ENCODE measurements around the gene SZT2.

The SZT2 gene

GRCh38 chr1:43423672-43424550 is 34.2 kb downstream of the SZT2 start:
- no peak for DNase-seq (ENCODE audit: low spot score)

DNA sequence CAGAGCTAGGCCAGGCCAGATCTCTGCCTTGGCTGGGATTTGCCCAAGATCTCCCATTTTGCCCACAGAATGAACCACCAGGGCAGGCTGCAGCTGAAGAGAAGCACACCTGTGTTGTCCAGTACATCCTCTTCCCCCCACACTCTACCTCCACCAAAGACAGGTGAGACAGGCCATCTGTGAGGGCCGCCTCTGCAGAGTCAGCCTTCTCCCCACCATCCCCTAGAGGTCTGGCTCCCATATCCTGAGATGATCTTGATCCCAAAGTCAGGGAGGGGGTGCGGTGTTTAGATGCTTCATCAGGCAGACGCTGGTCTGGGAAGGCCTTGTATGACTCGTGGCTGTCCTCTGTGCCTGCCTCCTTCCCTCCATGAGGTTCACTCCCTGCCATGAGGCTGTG is 35.3 kb downstream of the SZT2 start:
- no peak for DNase-seq (ENCODE audit: low spot score)

DNA sequence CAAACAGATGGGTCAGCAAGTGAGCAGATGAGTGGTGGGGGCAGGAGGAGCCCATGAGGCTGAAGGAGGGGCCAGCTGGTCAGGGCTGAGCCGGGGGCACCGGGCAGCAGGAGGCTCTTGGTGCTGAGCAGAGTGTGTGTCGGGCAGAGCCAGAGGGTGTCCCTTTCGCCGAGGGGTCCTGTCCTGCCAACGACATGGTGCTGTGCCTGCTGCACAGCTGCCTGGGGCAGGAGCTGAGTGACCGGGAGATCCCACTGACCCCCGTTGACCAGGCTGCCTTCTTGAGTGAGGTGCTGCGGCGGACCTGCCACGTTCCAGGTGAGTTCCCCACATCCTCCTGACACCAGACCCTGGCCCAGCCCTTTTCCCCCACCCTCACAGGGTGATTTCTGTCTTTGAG is 36.5 kb downstream of the SZT2 start:
- DNase-seq (ENCODE audit: low spot score), result no peak

- no peak for DNase-seq (ENCODE audit: low spot score)
Measured at GRCh38 chr1:43427524-43427923, 37.8 kb downstream of the SZT2 start.

GRCh38 chr1:43427941-43428340 is 38.2 kb downstream of the SZT2 start:
- no peak for DNase-seq (ENCODE audit: low spot score)

- DNase-seq (ENCODE audit: low spot score), result no peak
Measured at GRCh38 chr1:43430831-43431230, 41.1 kb downstream of the SZT2 start.

DNA sequence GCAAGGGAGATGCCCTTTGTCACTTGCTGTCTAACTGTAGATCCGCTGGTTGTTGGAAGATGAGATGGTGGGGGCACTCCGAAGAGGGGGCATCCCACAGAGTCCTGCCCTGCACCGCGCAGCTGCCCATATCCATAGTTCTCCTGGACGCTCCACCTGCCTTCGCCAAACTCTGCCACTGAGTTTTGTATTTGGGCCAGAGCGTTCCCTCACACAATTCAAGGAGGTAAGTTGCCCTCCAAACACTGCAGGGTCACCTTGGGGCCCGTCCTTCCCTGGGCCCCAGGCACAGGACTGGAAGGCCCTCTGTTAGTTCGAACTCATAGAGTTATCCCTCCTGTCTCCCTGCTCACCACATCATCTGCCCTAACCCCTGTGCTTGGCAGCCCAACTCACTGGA is 42.0 kb downstream of the SZT2 start:
- no peak for DNase-seq (ENCODE audit: low spot score)

GRCh38 chr1:43432171-43432860 is 42.6 kb downstream of the SZT2 start:
- no peak for DNase-seq (ENCODE audit: low spot score)

DNA sequence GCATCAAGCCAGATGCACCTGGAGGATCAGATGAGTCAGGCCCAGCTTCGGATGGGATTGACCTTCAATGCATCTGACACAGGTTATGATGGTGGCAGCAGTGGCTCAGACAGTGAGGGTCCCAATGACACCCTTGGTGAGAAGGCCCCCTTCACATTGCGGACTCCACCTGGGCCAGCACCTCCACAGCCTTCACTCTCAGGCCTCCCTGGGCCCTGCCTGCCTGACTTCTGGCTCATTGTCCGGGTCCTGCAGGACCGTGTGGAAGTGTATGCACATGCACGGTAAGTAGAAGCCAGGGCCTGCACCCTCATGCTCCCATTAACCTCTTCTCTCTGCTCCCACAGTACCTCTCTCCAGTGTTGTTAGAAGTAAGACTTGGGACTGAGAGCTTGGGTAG is 43.2 kb downstream of the SZT2 start:
- DNase-seq (ENCODE audit: low spot score), result no peak

GRCh38 chr1:43434256-43434655 is 44.6 kb downstream of the SZT2 start:
- peak; percentile 17 for DNase-seq (ENCODE audit: low spot score)

- DNase-seq (ENCODE audit: low spot score), result peak; percentile 59
Measured at GRCh38 chr1:43435146-43436145, 45.7 kb downstream of the SZT2 start.

GRCh38 chr1:43436371-43436770 is 46.7 kb downstream of the SZT2 start:
- peak; percentile 34 for DNase-seq (ENCODE audit: low spot score)

DNA sequence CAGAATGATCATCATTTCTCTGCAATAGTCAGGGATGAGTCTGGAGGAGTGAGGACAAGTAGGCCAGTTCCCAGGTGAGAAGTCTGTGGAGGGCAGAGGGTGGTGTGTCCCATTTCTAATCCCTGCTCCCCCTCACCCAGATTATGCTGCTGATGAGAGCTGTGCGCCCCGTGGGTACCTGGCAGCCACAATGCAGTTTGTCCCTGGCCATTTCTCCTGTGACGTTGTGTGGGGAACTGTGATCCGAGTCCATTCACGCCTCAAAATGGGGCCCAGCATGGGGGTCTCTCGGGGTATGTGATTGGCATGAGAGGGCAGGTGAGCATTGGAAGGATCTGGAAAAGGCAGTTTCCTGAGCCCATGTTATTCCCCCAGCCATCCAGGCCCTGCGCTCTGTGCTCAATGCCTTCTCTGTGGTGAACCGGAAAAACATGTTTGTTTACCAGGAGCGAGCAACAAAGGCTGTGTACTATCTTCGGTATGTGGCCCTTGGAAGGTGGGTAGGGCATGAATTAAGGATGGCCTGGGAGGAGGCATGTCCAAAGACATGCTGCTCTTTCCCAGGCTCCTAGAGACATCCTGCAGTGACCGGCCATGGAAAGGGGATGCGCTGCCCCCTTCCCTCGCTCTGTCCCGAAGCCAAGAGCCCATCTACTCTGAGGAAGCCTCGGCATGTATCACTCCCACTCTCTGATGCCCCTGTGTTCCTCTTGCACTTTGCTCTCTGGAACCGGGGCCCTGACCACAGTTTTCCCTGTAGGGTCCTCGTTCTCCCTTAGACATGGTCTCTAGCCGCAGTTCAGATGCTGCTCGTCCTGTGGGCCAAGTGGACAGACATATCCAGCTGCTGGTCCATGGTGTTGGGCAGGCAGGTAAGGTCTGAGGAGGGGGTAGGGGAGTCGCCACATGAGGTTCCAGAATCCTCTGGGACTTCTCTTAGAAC is 47.6 kb downstream of the SZT2 start:
- peak; percentile 56 for DNase-seq (ENCODE audit: low spot score)

GRCh38 chr1:43438006-43438405 is 48.3 kb downstream of the SZT2 start:
- peak; percentile 54 for DNase-seq (ENCODE audit: low spot score)

DNA sequence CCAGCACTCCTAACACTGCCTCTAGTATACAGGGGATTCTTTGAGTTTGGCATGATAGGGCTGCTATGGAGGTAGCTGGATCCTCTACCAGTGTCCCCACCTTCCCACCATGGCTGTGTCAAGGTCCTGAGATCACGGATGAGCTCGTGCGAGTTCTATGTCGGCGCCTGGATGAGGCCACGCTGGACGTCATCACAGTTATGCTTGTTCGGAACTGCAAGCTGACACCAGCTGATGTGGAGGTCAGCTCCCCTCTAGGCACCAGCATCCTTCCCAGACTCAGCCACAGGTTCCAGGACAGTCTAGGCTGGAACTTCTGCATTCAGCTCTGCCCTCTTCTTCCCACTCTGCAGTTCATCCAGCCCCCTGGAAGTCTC is 48.9 kb downstream of the SZT2 start:
- peak; percentile 38 for DNase-seq (ENCODE audit: low spot score)

DNA sequence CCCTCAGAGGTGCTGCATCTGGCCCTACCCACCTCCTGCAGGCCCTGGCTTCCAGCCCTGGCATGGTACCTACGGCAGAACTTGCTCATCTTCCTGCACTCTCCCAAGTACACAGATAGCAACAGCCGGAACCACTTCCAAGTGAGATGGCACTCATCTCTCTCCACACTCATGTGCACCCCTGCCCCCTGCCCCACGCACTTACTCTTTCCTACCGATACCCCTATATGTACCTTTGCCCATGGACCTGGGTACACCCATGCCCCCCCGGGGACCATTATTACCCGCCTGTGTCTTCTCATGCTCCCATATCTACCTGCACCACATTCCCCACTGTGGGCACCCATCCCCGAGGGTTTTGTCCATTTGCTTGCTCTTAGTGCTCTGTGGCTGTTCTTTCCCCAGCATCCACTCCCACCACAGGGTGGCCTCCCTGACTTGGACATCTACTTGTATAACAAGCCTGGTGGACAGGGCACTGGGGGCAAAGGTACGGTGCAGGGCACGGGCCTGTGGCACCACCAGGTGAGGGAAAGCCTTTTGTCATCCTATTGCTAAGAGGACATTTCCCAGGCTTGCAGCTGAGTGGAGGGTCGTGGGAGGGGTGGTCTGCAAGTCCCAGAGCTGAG is 49.4 kb downstream of the SZT2 start:
- DNase-seq (ENCODE audit: low spot score), result peak; percentile 59

GRCh38 chr1:43439781-43440180 is 50.1 kb downstream of the SZT2 start:
- peak; percentile 57 for DNase-seq (ENCODE audit: low spot score)

GRCh38 chr1:43440358-43440757 is 50.7 kb downstream of the SZT2 start:
- peak; percentile 46 for DNase-seq (ENCODE audit: low spot score)

DNA sequence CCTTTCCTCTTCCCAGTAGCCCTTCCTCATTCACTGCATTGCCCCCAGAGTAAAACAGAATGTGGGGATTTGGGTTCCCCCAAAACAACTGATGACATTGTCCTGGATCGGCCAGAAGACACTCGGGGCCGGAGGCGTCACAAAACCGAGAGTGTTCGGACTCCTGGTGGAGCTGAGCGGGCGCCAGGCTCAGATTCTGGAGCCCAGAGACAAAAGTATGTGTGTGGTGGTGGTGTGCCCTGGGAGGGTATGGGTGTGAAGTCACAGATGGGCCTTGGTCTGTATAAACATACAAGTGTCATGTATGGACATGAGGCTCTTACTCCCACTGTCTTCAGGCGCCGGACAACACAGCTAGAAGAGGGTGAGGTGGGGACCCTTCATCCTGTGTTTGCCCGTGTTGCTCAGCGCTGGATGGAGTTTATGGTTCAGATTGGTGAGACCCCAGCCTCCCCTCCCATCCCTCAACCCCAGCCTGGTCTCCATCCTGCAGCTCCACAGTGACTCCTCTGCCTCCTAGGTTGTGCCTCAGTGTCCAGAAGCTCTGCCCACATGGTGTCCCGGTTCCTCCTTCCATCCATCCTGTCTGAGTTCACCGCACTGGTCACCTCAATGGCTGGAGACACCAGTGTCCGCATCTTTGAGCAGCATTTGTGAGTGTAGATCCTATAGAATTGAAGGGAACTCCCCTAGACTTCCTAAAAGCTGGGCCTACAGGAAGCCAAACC is 51.6 kb downstream of the SZT2 start:
- DNase-seq (ENCODE audit: low spot score), result peak; percentile 45

Data from left forelimb (tissue), 1 donor.